HG02885 (cell line): ENCODE measurements around the gene EEF1G.

ENCODE experiments used
- ATAC-seq: cut with Tn5 transposase; IDR thresholded peaks from one replicate; pipeline ENCODE4 v1.9.1; 2021; ENCODE audit warnings: mild to moderate bottlenecking; ENCODE audit not compliant: unreplicated experiment, poor library complexity

Gene EEF1G

DNA sequence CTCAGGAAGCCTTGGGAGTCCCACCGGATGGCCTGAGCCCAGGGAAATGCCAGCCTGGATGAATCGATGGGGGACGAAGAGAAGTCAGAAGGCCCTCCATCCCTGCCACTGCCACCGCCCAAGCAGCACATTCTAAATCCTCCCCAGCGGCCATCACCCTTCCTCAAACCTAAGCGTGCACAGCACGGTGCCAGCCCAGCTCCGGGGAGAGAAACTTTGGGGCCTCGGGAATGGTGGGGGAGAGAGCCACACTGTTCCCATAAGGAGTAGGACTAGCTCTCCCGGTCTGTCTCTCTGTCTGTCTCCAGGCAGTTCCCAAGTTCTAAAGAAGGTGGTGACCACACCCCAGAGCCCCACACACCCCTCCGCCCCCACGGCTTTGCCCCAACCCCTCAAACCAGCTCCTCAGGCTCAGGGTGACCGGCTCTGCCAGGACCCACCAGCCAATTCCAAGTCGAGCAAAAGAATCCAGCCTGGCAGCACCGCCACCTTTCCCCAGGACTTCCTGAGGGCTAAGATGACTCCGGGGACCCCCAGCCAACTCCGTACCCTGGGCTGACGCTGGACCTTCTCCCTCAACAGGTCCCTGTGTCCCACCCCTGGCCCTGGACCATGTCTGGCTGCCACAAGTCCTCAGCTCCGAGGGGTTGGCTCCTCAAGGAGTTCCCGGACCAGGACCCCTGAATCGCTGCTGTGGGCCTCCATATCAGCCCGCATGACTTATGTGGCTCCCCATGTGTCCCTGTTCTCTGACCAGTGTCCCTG, 29.8 kb downstream of the EEF1G start:
- no peak for ATAC-seq

DNA sequence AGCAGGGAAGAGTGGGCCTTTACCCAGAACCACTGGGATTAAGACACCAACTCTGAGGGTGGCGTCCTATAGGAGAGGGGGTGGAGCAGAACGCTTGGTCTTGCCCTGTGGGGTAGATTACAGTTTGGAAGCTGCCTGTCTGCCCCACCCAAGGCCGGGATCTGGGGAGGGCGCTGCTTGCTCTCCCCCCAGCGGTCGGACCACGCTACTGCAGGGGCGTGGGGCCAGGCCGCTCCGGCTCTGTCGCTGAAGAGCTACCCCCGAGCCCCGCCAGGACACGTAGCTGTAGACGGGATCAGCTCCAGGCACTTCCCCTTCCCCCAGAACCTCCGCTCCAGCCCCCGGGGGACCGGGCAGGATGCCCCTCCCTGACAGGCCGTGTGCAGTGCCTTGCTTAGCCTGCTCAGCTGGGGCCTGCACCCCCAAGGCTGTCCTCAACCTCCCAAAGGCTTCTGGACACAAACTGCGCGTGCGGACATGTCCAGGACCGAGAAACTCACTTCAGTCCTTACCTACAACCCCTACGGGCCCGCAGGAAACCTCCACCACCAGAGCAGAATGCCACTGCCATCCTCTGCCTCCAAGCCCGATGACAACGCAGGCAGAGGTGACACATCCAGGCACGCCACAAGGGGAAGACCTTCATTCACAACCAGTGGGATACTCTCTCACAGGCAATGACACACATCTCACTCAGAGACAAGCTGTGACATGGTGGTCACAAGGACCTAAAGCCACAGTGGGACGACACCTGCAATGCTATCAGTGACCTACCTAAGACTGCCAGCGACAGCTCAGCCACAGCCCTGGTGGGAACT, 30.7 kb downstream of the EEF1G start:
- ATAC-seq, result peak; percentile 34

DNA sequence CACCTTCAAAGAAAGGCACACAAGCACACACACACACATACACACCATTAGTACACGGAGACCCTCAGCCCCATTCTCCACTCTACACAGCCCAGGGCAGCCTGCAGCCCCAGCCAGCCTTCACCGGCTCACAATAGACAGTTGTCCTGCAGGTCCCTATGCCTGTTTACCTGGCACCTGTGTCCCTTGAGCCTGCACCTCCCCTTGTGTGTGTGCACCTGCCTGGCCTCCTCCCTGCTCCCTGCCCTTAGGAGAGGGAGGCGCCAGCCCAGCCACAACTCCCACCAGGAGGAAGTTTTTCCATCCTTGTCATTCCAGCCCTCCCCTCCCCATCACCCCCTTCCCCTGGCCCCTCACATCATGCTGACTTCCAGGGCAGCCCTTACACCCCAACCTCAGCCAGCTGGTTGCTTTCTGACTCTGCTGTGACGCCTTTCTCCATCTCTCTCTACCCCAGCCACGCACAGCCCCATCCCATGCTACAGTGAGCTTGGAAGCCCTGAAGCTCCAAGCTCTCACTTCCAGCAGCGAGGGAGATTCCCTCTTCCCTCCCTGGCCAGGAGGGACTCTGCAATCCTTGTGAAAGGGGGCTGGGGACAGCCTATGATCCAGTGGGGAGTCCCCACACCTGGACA, 31.5 kb downstream of the EEF1G start:
- no peak for ATAC-seq

DNA sequence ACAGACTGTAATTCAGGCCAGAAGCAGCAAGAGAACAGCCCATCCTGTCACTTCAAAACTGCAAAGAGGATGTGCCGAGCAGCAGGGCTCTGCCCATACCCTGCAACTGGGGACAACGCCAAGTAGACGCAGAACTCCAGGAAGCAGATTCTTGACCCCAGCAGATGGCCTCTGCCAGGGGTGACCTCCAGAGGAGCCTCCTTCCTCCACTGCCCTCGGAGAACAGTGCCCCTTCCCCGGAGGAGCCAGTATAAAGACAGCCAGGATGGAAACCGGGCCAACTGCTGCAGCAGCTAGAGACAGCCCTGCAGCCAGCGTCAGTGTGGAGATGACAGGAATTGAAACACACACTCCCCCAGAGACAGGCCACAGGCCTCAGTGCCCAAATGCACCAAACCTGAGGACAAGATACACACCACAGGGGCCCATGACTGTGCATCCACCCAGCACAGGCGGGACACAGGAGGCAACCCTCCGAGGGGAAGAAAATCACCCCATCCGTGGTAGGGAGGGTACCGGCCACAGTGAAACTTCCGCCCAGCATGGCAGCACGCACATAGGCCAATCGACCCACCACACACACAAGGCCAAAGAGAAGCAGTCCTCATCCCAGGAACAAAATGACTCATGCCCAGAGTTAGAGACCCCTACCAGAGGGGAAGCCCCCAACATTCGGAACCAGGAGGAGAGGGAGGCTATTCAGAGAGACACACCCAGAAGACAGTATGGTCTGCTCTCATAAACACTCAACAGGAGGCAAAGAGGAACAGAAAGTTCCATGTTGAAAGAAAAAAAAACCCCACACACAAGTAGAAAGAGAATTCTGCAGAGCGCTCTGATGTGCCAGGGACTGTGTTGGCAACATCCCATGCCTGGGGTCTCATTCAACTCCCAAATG, 32.6 kb downstream of the EEF1G start:
- peak; percentile 53 for ATAC-seq

DNA sequence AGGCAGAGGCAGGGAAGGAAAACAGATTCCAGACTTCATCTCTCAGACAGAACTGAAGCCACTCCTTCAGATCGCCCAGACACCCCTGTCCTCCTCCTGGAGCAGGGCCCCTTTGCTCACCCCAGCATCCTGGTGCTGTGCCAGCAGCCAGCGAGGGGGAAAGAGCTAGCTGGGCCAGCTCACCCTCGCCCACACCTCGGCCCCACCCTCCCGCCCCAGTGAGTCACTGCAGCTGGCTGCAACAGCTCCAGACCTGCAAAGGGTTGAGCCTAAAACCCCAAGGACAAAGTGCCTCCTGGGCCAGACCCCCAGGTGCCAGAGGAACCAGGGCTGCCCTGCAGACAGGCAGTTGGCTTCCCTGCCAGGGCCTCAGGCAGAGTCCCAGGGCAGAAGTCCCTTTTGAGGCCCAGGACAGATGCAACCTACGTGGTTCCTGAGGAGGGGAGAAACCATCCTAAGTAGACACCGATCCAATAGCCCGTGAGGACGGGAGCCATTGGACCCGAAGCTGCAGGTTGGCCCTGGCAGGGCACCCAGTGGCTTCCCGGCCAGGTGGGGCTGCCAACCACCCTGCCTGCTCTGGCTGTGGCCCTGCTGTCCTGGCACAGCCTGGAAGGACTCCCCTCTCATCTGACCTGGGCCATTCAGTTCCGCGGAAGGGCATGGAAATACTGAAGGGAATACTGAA, 34.3 kb downstream of the EEF1G start:
- no peak for ATAC-seq

DNA sequence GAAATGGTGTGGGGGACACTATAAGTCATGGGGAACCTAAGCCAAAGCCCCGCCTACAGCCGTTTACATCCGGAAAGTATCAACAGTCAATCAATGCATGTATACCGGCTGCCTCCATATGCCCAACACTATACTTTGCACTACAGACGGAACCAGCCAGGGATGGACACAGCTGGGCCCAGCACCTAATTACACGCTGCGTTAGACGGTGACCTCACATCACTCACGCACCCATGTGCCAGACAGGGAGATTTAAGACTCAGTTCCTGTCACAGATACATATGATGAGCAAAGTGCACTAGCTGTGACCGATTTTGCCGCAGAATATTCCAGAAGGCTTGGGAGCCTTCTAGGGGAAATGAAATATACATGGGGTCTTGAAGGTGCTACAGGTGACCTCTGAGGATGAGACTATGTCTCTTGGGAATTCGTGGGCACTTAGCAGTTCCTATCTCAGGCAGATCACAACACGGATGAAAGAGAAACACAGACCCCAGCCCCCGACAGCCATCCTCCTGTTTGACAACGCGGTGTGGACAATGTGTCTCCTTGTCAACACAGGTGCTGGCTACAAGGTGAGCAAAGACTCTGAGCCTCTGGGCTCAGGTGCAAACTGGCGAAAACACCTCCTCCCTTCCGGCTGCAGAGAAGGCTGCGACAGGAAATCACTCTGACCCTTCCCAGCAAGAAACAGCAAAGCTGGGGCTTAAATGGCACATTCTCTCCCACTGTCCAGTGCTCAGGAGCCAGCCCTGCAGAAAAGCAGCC, 35.0 kb downstream of the EEF1G start:
- no peak for ATAC-seq

DNA sequence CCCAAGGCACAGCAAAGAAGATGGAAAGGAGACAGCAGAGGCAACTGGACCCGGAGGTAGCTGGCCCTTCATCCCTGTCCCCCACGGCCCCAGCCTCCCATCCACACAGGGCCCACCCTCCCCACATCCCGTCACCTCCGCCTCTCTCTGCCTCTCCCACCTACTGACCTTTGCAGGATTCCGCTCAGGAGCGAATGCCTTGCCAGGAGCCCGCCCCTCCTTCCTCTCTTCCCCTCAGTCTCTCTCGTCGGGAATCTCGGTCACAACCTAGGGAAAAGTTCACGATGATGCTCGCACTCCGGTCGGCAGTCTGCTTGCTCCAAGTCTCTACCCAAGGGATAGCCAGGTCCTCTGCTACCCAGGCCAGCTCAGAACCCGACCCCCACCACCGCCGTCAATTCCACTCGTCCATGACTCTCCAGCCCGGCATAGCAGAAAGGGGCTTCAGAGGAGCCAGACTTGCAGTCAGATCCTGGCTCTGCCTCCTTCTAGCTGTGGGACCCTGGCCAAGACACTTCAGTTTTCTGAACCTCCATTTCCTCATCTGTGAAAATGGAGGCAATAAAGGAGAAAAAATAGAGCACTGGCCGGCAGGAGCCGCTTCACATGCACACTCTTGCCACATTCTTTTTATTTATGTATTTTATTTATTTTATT, 37.3 kb downstream of the EEF1G start:
- no peak for ATAC-seq

DNA sequence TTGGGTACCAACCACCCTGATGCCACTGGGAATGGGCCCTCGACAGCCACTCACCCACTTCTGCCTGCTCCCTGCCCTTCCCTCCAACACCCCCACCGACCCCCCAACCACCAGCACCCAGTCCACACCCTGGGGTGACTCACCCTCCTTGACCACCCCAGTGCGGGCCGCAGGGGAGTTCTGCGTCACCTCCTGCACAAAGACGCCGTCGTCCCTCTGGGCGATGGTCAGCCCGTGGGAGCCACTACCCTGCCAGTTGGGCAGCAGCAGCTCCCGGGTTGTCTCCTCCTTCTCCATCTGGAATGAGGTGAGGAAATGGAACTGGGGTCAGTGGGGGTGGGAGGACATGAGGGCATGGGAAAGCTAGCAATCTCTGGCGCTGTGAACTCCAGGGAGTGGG, 37.9 kb downstream of the EEF1G start:
- ATAC-seq, result no peak

DNA sequence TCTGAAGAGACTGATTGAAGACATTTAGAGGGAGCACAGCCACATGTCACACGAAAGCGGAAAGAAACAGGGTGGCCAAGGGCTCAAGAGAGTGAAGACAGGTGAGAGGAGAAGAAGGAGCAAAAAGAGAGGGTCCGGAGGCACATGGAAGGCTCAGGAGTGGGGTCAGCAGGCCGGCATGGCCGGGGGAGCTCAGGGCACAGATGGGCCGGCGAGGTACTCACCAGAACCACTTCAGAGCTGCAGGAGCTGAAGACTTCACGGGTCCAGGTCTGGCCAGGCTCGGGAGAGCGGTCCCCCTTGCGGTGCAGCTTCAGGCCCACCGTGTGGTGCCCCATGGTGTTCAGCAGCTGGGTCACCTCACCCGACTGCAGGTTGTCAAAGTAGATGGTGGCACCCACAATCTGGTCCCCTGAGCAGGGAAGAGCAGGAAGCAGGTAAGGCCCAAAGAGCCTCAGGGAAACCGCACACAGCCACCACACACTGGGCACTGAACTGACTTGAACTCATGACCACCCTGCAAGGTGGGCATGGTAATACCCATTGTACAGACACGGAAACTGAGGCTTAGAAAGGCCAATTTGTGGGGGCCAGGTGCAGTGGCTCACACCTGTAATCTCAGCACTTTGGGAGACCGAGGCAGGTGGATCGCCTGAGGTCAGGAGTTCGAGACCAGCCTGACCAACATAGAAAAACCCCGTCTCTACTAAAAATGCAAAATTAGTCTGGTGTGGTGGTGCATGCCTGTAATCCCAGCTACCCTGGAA, 38.7 kb downstream of the EEF1G start:
- no peak for ATAC-seq

DNA sequence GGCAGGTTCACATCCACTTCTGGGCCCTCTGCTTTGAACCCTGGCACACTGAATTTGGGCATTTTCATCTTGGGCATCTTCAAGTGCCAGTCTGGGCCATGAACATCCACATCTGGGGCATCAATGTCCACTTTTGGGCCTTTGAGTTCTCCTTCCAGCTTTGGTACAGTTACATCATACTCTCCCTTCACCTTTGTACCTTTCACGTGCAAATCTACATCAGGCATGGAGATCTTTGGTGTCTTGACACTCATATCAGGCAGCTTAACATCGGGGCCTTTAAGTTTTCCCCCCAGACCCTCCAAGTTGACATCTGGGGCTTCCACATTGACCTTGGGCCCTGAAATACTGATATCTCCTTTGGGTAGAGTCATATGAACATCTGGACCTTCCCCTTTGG, 41.6 kb downstream of the EEF1G start:
- no peak for ATAC-seq

DNA sequence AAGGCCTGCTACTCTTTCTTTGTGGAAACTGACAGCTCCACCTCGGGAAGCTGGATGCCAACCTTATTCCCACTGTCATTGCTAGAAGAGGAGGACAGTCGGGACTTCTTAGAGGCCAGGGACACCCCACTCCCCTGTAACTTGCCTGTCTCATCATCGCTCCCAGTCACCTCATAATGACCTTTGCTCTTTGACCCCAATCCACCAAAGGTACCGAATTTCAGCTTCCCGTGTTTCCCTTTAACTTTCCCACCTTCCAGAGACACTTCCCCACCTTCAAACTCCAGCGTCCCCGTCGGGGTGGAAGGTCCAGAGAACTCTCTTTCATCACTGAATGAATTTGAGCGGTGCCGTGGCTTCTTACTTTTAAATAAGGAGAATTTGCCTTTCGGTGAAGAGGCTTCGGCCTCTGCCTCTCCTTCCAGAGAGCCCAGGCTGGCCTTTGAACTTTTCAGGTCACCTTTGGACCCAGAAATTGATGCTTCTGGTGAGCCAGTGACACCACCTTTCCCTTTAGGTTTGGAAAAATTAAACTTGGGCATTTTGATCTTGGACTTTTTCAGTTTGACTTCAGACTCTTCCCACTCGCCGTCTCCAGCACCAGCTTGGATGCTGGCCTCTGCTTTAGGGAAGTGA, 56.8 kb downstream of the EEF1G start:
- no peak for ATAC-seq

DNA sequence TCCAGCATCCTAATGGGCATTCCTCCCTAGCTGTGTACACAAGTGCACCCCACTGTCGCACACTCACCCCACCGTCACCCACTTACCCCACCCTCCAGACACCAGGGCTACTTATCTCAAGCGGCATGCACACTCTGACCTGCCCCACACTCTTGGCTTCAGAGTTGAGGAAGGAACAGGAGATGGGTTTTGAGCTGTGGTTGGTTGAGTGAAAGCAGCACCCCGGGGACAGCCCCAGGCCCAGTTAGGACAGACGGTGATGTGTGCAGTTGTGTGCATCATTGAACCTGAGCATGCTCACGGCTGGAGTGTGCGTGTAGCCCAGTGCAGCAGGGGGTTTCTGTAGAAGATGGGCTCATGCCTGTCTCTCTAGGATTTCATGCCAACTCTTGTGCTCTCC, 59.5 kb downstream of the EEF1G start:
- no peak for ATAC-seq

DNA sequence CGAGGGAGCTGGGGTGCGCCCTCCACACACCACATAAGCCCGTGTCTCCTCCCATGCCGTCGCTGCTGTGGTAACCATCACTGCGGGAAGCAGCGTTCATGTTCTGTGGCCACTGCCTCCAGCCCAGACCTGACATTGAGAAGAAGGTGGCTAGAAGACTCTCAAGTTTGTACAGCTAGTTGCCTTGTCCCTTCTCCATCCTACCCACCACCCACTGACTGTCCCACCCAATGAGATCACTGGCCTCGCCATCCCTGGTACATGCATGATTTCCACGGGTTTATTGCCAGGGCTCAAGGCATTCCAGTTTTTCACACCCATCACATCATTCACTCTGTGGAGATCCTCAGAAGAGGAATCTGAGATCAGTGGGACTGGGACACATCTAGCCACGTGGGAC, 60.1 kb downstream of the EEF1G start:
- no peak for ATAC-seq

DNA sequence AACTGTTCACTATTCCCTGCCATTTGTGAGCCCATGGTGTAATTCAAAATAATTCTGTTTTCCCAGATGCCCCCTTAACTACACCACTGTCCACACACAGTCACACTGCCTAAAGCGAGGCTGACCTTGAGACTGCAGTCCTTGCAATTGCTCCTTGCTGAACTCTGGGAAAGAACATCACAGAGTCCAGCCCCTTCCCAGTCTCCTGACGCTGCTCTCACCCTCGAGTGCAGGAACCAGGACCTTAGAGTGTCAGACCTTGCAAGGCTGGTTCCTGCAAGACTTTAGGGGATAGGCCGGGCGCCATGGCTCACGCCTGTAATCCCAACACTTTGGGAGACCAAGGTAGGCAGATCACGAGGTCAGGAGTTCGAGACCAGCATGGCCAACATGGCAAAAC, 60.7 kb downstream of the EEF1G start:
- no peak for ATAC-seq
